Naive B cell (primary cell): ENCODE results near the gene PSME3. TPM values are rescaled to one million over a fixed set of nuclear protein-coding genes. Genes with fewer than 3 reads are reported as not detected.
A peak's percentile ranks its signal among the peaks of the same experiment; 100 is the strongest.
"Not testable (repeated sequence)": the region's sequence is repeated elsewhere in the genome, so short reads cannot be mapped to it uniquely, and the experiment has no call there.

Source experiments
- ATAC-seq, 2 donors: fragments of 150-1000 bp; cut with Tn5 transposase; 2 replicates each; pipeline ENCODE4 v1.10.0; 2021; ENCODE audit warnings: low read depth in 2 of 2, mild to moderate bottlenecking in 2 of 2, moderate library complexity in 2 of 2
- DNase-seq: peaks from one replicate; pipeline ENCODE4 v3.0.0; 2022
- H3K27ac Mint-ChIP-seq, 6 donors: one replicate each; pipeline ENCODE4 v1.8.0; 2020 to 2022; ENCODE audit warnings: mild to moderate bottlenecking in 6 of 6, mixed read lengths in 6 of 6, moderate library complexity in 5 of 6, inconsistent platforms in 2 of 6
- H3K27me3 Mint-ChIP-seq, 3 donors: one replicate each; pipeline ENCODE4 v1.8.0; 2021 to 2022; ENCODE audit warnings: mixed read lengths in 3 of 3, mild to moderate bottlenecking in 1 of 3
- H3K36me3 Mint-ChIP-seq, 2 donors: one replicate each; pipeline ENCODE4 v1.8.0; 2020 to 2022; ENCODE audit warnings: mixed read lengths in 2 of 2, inconsistent platforms in 1 of 2, mild to moderate bottlenecking in 1 of 2
- H3K4me1 Mint-ChIP-seq, 3 donors: one replicate each; pipeline ENCODE4 v1.8.0; 2020 to 2022; ENCODE audit warnings: mixed read lengths in 3 of 3, inconsistent platforms in 1 of 3, mild to moderate bottlenecking in 1 of 3, moderate library complexity in 1 of 3
- H3K4me3 Mint-ChIP-seq, 8 donors: one replicate each; pipeline ENCODE4 v1.8.0; 2020 to 2022; ENCODE audit warnings: mild to moderate bottlenecking in 8 of 8, mixed read lengths in 8 of 8, moderate library complexity in 8 of 8, inconsistent platforms in 2 of 8
- H3K9me3 Mint-ChIP-seq, 7 donors: one replicate each; pipeline ENCODE4 v1.8.0; 2020 to 2022; ENCODE audit warnings: mixed read lengths in 7 of 7, mild to moderate bottlenecking in 5 of 7, inconsistent platforms in 2 of 7, moderate library complexity in 1 of 7
- polyA plus RNA-seq, 6 donors: library from polyadenylated mRNA; unstranded; fragments of 300-500 nt; fragmentation: Illumina TruSeq; gene quantifications; one replicate each; pipeline ENCODE4 v1.2.3, GENCODE V29; 2021; ENCODE audit warnings: low read depth in 6 of 6

Gene PSME3
- polyA plus RNA-seq, 6 donors from 2014 or later, result 92.2 to 148 (median 115) TPM

DNA sequence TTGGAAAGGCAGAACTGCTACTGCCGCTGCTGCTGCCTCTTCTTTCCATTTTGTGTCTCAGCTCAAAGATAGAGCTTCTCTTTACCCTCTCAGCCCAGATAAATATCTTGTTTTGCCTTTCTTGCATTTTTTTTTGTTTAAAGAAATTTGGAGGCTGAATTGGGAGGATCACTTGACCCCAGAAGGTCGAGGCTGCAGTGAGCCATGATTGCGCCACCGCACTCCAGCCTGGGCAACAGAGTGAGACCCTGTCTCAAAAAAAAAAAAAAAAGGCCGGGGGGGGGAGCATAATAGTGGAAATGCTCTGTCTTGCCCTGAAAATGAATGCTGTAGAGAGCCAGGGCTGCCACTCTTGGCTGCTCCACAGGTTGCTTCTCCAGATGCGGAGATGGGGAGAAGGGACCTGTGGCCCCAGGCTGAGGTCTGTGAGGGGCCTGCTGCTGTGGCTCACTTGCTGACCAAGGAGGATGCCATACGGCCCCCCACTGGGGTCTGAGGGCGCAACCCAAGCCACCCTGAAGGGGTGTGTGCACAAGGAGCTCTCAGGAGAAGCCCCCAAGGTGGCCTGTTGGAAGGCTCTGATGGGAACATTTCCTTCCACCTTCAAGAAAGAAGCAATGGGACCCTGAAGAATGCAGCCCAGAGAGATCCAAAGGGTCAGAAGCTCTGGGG, 45.9 kb downstream of the PSME3 start:
- ATAC-seq, result no peak
- Mint-ChIP-seq H3K4me3 (no peak overlapping the region), H3K9me3 (no peaks in the 10 kb centered on the region), H3K36me3 (no peaks in the 10 kb centered on the region), H3K27me3 (peaks cover 0 to 46% (median 32%) of the 10 kb centered on the region in 3 donors), H3K27ac (peak overlapping the region in 1 of 6 donors; percentile 39), H3K4me1 (peaks cover 0 to 3% (median 0%) of the 10 kb centered on the region in 3 donors)
- DNase-seq, result no peak

DNA sequence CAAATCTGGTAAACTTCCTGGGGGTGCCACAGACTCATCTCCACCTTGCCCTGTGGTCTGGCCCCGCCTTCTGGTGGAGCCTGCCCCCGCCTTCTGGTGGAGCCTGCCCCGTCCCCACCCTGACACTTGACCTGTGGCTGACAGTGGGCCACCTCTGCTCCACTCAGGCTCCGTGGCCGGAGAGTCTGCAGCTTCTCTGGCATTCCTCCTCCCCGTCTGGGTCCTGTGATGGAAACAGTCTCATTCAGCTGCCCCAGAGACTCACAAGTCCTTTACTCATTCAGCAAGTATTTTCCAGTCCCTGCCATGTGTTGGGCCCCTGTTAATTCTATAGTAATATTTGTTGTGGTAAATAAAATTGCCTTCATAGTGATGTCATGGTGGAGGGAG, 46.4 kb downstream of the PSME3 start:
- Mint-ChIP-seq H3K27me3 (peaks cover 0 to 41% (median 32%) of the 10 kb centered on the region in 3 donors), H3K4me3 (no peak overlapping the region), H3K4me1 (peaks cover 0 to 3% (median 0%) of the 10 kb centered on the region in 3 donors), H3K36me3 (no peaks in the 10 kb centered on the region), H3K9me3 (no peaks in the 10 kb centered on the region), H3K27ac (no peak overlapping the region)
- DNase-seq (no peak), ATAC-seq (no peak)

DNA sequence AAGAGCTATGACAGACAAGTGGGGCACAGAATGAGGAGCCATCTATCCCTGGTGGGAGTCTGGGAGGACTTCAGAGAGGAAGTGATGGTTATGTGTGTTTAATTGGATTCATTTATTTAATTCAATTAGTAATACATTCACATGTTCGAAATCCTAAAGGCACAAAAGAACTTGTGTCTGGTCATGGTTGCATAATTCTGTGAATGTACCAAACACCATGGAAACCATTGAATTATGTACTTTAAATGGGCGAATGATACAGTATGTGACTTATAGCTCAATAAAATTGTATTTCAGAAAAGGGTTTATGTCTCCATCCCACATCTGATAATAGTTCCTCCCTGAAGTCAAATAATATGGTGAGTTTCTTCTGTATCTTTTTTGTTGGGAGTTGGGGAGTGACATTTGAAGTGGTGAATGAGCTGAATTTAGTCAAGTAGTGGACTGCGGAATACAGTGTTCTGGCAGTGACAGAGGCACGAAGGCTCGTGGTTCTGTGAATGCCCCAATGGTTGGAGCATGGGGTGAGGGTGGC, 47.6 kb downstream of the PSME3 start:
- Mint-ChIP-seq H3K36me3 (no peaks in the 10 kb centered on the region), H3K4me3 (no peak overlapping the region), H3K27me3 (peaks cover 0 to 40% (median 32%) of the 10 kb centered on the region in 3 donors), H3K27ac (peak overlapping the region in 1 of 6 donors; percentile 82), H3K9me3 (no peaks in the 10 kb centered on the region), H3K4me1 (peaks cover 0 to 3% (median 0%) of the 10 kb centered on the region in 3 donors)
- no peak for DNase-seq
- ATAC-seq, result no peak

DNA sequence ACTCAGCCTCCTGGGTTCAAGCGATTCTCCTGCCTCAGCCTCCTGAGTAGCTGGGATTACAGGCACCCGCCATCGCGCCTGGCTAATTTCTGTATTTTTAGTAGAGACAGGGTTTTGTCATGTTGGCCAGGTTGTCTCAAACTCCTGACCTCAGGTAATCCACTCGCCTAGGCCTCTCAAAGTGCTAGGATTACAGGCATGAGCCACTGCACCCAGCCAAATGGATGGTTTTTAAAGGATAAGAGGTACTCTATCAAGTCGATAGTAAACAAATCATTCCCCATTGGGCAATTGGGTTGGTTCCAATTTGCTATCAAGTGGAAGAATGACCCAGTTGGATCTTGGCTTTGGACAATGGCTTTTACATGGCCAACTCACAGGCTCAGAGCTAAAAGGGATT, 48.5 kb downstream of the PSME3 start:
- not testable (repeated sequence) for H3K9me3 Mint-ChIP-seq, H3K27ac Mint-ChIP-seq, H3K4me3 Mint-ChIP-seq, DNase-seq, H3K4me1 Mint-ChIP-seq, ATAC-seq, H3K36me3 Mint-ChIP-seq
- H3K27me3 Mint-ChIP-seq, result peaks cover 0 to 43% (median 33%) of the 10 kb centered on the region in 3 donors

DNA sequence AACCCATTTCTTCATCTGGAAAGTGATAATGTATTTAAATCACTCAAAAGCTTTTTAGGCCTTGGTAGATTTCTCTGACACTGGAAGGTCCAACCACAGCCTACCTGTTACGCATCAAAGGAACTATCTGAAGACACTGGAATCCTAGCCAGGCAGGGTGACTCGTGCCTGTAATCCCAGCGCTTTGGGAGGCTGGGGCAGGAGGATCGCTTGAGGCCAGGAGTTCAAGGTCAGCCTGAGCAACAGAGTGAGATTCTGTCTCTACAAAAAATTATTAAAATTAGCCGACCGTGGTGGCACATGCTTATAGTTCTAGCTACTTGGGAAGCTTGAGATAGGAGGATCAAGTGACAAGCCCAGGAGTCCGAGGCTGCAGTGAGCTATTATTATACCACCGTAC, 49.0 kb downstream of the PSME3 start:
- Mint-ChIP-seq H3K9me3 (no peaks in the 10 kb centered on the region), H3K4me3 (no peak overlapping the region), H3K27ac (no peak overlapping the region), H3K36me3 (no peaks in the 10 kb centered on the region), H3K4me1 (peaks cover 7 to 8% (median 8%) of the 10 kb centered on the region in 3 donors), H3K27me3 (peaks cover 0 to 42% (median 31%) of the 10 kb centered on the region in 3 donors)
- DNase-seq (no peak), ATAC-seq (no peak)

DNA sequence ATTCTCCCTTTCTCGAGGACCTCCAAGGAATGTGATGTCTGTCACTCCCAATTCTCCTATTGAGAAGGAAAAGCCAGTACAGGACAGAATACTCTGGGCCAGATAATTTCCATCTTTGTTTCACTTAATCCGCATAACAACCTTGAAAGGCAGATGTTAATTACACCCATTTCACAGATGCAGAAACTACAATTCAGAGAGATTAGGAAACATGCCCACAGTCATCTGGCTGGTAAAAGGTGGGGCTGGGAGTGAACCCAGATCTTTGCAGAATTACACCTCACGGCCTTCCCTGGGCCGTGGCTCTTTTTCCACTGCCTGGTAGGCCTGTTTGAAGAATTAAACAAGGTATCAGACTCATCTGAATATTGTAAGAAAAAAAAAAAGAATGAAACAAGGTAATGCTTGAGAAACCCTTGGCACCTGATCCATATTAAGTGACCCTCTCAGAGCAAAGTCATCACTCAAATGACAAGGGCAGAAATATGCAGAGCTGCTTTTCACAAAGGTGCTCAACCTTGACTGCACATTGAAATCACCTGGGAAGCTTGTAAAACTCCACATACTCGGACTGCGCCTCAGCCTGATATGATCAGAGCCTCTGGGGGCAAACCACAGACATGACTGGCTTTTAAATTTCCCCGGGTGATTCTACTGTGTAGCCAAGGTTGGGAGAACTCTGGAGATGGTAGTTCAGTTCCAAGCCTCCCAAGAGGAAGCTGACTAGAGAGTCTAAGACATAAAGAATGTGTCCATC, 50.8 kb downstream of the PSME3 start:
- Mint-ChIP-seq H3K27me3 (peaks cover 0 to 28% (median 16%) of the 10 kb centered on the region in 3 donors), H3K27ac (peak overlapping the region in 1 of 6 donors; percentile 30), H3K4me3 (no peak overlapping the region), H3K9me3 (no peaks in the 10 kb centered on the region), H3K36me3 (no peaks in the 10 kb centered on the region), H3K4me1 (peaks cover 7 to 8% (median 8%) of the 10 kb centered on the region in 3 donors)
- no peak for ATAC-seq
- no peak for DNase-seq

DNA sequence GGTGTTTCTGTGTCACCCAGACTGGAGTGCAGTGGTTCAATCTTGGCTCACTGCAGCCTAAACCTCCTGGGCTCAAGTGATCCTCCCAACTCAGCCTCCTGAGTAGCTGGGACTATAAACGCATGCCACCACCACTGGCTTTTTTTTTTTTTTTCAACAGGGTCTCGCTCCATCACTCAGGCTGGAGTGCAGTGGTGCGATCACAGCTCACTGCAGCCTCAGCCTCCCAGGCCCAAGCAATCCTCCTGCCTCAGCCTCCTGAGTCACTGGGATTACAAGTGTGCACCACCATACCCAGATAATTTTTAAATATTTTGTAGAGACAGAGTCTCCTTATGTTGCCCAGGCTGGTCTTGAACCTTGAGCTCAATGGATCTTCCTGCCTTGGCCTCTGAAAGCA, 52.6 kb downstream of the PSME3 start:
- not testable (repeated sequence) for H3K27ac Mint-ChIP-seq, H3K4me3 Mint-ChIP-seq, H3K9me3 Mint-ChIP-seq, ATAC-seq, H3K36me3 Mint-ChIP-seq, DNase-seq, H3K4me1 Mint-ChIP-seq
- H3K27me3 Mint-ChIP-seq, result peaks cover 0 to 15% (median 8%) of the 10 kb centered on the region in 3 donors

DNA sequence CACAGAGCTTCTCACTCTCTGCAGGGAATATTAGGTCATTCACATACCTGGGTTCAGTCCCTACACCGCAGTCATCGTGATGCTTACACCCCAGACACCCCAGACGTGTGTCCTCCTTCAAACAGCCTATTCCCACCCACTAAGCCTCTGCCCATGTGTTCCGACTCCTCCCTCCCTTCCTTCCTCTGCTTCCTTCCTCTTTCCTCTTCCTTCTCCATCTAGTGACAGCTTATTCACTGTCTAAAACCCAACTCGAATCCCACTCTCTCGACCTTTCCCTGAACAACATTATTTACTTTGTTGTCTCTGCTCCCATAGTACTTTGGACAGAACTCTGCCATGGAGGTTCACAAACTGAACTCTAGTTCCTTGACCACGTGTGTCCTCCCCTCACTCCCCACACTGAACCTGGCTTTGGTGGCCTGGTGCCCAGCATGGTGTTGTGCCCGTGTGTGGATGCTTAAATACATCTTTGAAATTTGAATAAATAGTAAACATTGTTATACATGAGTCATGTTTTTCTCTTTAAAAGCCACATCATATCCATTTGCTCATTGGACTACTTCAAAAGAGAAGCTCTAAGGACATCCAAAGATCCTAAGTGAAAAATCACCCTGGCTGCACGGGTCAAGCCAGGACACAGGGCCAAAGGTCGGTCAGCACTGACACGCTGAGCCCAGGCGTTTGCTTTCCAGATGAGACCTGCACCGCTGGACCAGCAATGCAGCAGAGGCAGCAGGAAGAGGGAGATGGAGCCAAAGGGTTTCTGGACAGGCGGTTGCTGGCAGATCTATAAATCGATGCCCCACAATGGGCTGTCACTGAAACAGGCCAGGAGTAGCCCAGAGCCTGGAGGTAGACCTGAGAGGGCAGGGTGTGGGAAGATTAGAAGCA, 53.3 kb downstream of the PSME3 start:
- Mint-ChIP-seq H3K27ac (peak overlapping the region in 1 of 6 donors; percentile 52), H3K4me3 (no peak overlapping the region), H3K27me3 (peaks cover 0 to 16% (median 8%) of the 10 kb centered on the region in 3 donors)

DNA sequence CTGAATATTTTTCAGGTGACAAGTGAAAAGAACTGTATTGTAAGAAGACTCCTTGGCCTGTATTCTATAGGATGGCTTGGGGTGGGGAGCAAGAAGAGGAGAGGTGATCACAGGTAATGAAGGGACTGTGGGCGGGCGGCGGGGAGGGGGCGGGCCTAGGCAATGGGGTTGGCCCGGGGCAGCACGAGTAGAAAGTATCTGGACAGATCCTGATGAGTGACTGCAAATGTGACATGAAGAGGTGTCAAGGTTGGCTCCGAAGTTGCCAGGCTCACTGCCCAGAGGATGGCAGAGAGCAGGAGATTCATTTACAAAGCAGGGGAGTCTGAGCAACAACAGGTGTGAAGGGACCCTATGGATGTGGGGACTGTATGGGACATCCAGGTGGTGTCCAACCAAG, 56.6 kb downstream of the PSME3 start:
- DNase-seq (no peak), ATAC-seq (no peak)
- H3K36me3 Mint-ChIP-seq, result no peaks in the 10 kb centered on the region
- H3K27ac Mint-ChIP-seq, result no peak overlapping the region
- no peaks in the 10 kb centered on the region for H3K9me3 Mint-ChIP-seq
- peaks cover 5 to 8% (median 7%) of the 10 kb centered on the region in 3 donors for H3K4me1 Mint-ChIP-seq
- H3K27me3 Mint-ChIP-seq, result peaks cover 4 to 15% (median 8%) of the 10 kb centered on the region in 3 donors
- no peak overlapping the region for H3K4me3 Mint-ChIP-seq

More for the DNA sequence above, 53.3 kb downstream of the PSME3 start:
- Mint-ChIP-seq H3K9me3 (no peaks in the 10 kb centered on the region), H3K4me1 (peaks cover 5 to 8% (median 7%) of the 10 kb centered on the region in 3 donors), H3K36me3 (no peaks in the 10 kb centered on the region)
- ATAC-seq (no peak), DNase-seq (no peak)

DNA sequence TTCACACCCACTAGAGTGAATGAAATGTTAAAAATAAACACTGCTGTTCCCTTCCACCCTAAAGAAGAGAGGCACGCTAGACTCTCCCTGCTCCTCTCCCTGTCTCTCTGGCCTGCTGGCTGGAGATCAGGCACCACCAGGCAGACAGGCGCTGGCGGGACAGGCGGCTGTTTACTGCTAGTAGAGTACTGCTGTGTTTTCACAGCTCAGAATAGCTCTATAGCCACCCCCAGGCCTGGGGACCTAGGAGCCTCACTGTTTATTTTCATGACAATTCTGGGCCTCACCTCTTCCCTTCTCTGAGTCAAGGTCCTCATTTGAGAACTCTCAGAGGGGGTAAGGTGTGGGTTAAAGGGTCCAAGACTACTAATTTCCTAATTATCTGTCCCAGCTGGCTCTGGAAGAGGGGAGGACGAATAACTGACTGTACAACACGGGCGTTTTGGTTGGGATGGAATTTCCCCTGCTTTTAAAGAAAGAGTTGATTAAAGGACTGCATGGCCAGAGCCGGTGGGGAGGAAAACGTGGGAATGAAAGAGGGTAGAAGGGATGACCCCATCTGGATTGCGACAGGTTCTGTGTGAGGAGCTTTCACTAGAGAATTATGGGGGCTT, 58.4 kb downstream of the PSME3 start:
- H3K27ac Mint-ChIP-seq, result no peak overlapping the region
- no peaks in the 10 kb centered on the region for H3K9me3 Mint-ChIP-seq

DNA sequence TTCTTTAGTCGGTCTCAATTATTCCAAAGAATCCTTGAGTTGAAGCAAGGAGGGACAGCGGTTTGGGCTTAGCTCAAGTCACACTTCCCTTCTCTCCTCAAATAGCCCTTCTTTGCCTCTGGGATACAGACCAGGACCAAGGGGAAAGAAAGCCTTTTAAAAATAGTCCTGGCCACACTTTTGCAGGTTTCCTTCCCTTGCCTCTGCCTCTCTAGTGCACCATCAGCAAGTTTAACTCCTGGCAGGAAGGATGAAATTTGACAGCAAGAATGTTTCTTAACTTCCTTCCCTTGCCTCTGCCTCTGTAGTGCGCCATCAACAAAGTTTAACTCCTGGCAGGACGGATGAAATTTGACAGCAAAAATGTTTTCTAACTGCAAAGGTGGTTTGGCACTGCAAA, 60.2 kb downstream of the PSME3 start:
- ATAC-seq (no peak), DNase-seq (no peak)
- H3K27ac Mint-ChIP-seq, result no peak overlapping the region

More for the DNA sequence above, 58.4 kb downstream of the PSME3 start:
- Mint-ChIP-seq H3K4me3 (no peak overlapping the region), H3K36me3 (no peaks in the 10 kb centered on the region), H3K4me1 (peaks cover 0 to 2% (median 0%) of the 10 kb centered on the region in 3 donors), H3K27me3 (peaks cover 4 to 9% (median 4%) of the 10 kb centered on the region in 3 donors)
- no peak for ATAC-seq
- no peak for DNase-seq

More for the DNA sequence above, 60.2 kb downstream of the PSME3 start:
- Mint-ChIP-seq H3K9me3 (no peaks in the 10 kb centered on the region), H3K4me3 (no peak overlapping the region), H3K36me3 (no peaks in the 10 kb centered on the region), H3K27me3 (peaks cover 4 to 10% (median 7%) of the 10 kb centered on the region in 3 donors), H3K4me1 (no peaks in the 10 kb centered on the region)
